HEK293 (cell line): Measurements from ENCODE around the gene SLC25A39.
A peak's percentile ranks its signal among the peaks of the same experiment; 100 is the strongest.

Experiments used
- EGR2 ChIP-seq: fragments of 450-650 bp; formaldehyde crosslinking; IDR thresholded peaks from 2 replicates; pipeline ENCODE4 v1.5.1; 2016; ENCODE audit warnings: low read depth, missing biosample characterization, missing genetic modification characterization
- GFI1B ChIP-seq: fragments of 450-650 bp; formaldehyde crosslinking; IDR thresholded peaks from 2 replicates; pipeline ENCODE4 v1.5.1; 2016; ENCODE audit warnings: missing biosample characterization, missing genetic modification characterization
- HOXD13 ChIP-seq: sonication (generic); formaldehyde crosslinking; IDR thresholded peaks from 2 replicates; pipeline ENCODE4 v1.8.0; 2022; ENCODE audit warnings: missing genetic modification reagents, borderline replicate concordance
- KLF16 ChIP-seq: fragments of 450-650 bp; formaldehyde crosslinking; IDR thresholded peaks from 2 replicates; pipeline ENCODE4 v1.5.1; 2017; ENCODE audit warnings: missing biosample characterization, missing genetic modification characterization
- KLF9 ChIP-seq: fragments of 450-650 bp; formaldehyde crosslinking; IDR thresholded peaks from 2 replicates; pipeline ENCODE4 v1.5.1; 2016; ENCODE audit warnings: missing biosample characterization, missing genetic modification characterization, low read depth
- OVOL3 ChIP-seq: fragments of 450-650 bp; formaldehyde crosslinking; IDR thresholded peaks from 2 replicates; pipeline ENCODE4 v1.5.1; 2016; ENCODE audit warnings: missing biosample characterization, missing genetic modification characterization
- PRDM2 ChIP-seq: fragments of 450-650 bp; formaldehyde crosslinking; IDR thresholded peaks from 2 replicates; pipeline ENCODE4 v1.5.1; 2016; ENCODE audit warnings: missing biosample characterization, missing genetic modification characterization, borderline replicate concordance
- RBAK ChIP-seq: fragments of 450-650 bp; formaldehyde crosslinking; IDR thresholded peaks from 2 replicates; pipeline ENCODE4 v1.5.1; 2016; ENCODE audit warnings: missing biosample characterization, missing genetic modification characterization
- SALL2 ChIP-seq: fragments of 450-650 bp; formaldehyde crosslinking; IDR thresholded peaks from 2 replicates; pipeline ENCODE4 v1.5.0; 2017; ENCODE audit warnings: missing biosample characterization, mild to moderate bottlenecking, missing genetic modification characterization, borderline replicate concordance
- SETDB1 ChIP-seq: IDR thresholded peaks from one replicate; pipeline ENCODE4 v1.6.1; 2017; ENCODE audit warnings: mild to moderate bottlenecking, low read length, moderate library complexity, mixed read lengths; ENCODE audit not compliant: insufficient read length
- ZBTB17 ChIP-seq: fragments of 450-650 bp; formaldehyde crosslinking; IDR thresholded peaks from 2 replicates; pipeline ENCODE4 v1.5.1; 2016; ENCODE audit warnings: missing biosample characterization, missing genetic modification characterization
- ZBTB7A ChIP-seq: fragments of 450-650 bp; formaldehyde crosslinking; IDR thresholded peaks from 2 replicates; pipeline ENCODE4 v1.5.1; 2016; ENCODE audit warnings: low read depth, missing biosample characterization, missing genetic modification characterization
- ZEB2 ChIP-seq: fragments of 450-650 bp; formaldehyde crosslinking; IDR thresholded peaks from 2 replicates; pipeline ENCODE4 v1.5.1; 2016; ENCODE audit warnings: missing biosample characterization, missing genetic modification characterization
- ZFHX2 ChIP-seq: fragments of 450-650 bp; formaldehyde crosslinking; conservative IDR thresholded peaks from 2 replicates; pipeline ENCODE4 v1.5.1; 2016; ENCODE audit warnings: missing biosample characterization, missing genetic modification characterization
- ZFP37 ChIP-seq: fragments of 450-650 bp; formaldehyde crosslinking; IDR thresholded peaks from 2 replicates; pipeline ENCODE4 v1.5.1; 2016; ENCODE audit warnings: missing biosample characterization, missing genetic modification characterization
- ZNF157 ChIP-seq: fragments of 450-650 bp; formaldehyde crosslinking; IDR thresholded peaks from 2 replicates; pipeline ENCODE4 v1.5.1; 2016; ENCODE audit warnings: missing biosample characterization, missing genetic modification characterization
- ZNF24 ChIP-seq: fragments of 450-650 bp; formaldehyde crosslinking; IDR thresholded peaks from 2 replicates; pipeline ENCODE4 v1.5.1; 2016; ENCODE audit warnings: missing biosample characterization, missing genetic modification characterization
- ZNF292 ChIP-seq: fragments of 450-650 bp; formaldehyde crosslinking; IDR thresholded peaks from 2 replicates; pipeline ENCODE4 v1.5.1; 2016; ENCODE audit warnings: low read depth, missing biosample characterization, missing genetic modification characterization, borderline replicate concordance
- ZNF354C ChIP-seq: fragments of 450-650 bp; formaldehyde crosslinking; IDR thresholded peaks from 2 replicates; pipeline ENCODE4 v1.5.1; 2016; ENCODE audit warnings: missing biosample characterization, missing genetic modification characterization, low read depth, borderline replicate concordance
- ZNF362 ChIP-seq: fragments of 450-650 bp; formaldehyde crosslinking; IDR thresholded peaks from 2 replicates; pipeline ENCODE4 v1.5.1; 2016; ENCODE audit warnings: missing biosample characterization, missing genetic modification characterization
- ZNF398 ChIP-seq: fragments of 450-650 bp; formaldehyde crosslinking; IDR thresholded peaks from 2 replicates; pipeline ENCODE4 v1.5.1; 2017; ENCODE audit warnings: missing biosample characterization, missing genetic modification characterization
- ZNF404 ChIP-seq: fragments of 450-650 bp; formaldehyde crosslinking; IDR thresholded peaks from 2 replicates; pipeline ENCODE4 v1.5.1; 2017; ENCODE audit warnings: missing biosample characterization, missing genetic modification characterization
- ZNF555 ChIP-seq: fragments of 450-650 bp; formaldehyde crosslinking; conservative IDR thresholded peaks from 2 replicates; pipeline ENCODE4 v1.5.1; 2017; ENCODE audit warnings: missing biosample characterization, mild to moderate bottlenecking, missing genetic modification characterization, inconsistent platforms
- ZNF596 ChIP-seq: fragments of 450-650 bp; IDR thresholded peaks from 2 replicates; pipeline ENCODE4 v1.5.0; 2018; ENCODE audit warnings: missing biosample characterization, mild to moderate bottlenecking, missing genetic modification characterization, moderate library complexity
- ZNF621 ChIP-seq: fragments of 450-650 bp; formaldehyde crosslinking; IDR thresholded peaks from 2 replicates; pipeline ENCODE4 v1.5.1; 2017; ENCODE audit warnings: missing biosample characterization, missing genetic modification characterization
- ZNF654 ChIP-seq: fragments of 450-650 bp; formaldehyde crosslinking; IDR thresholded peaks from 2 replicates; pipeline ENCODE4 v1.5.1; 2016; ENCODE audit warnings: low read depth, missing biosample characterization, missing genetic modification characterization
- ZNF664 ChIP-seq: fragments of 450-650 bp; formaldehyde crosslinking; IDR thresholded peaks from 2 replicates; pipeline ENCODE4 v1.5.1; 2016; ENCODE audit warnings: missing biosample characterization, missing genetic modification characterization
- ZNF692 ChIP-seq: fragments of 450-650 bp; formaldehyde crosslinking; IDR thresholded peaks from 2 replicates; pipeline ENCODE4 v1.5.1; 2016; ENCODE audit warnings: missing biosample characterization, missing genetic modification characterization
- ZNF707 ChIP-seq: fragments of 450-650 bp; formaldehyde crosslinking; IDR thresholded peaks from 2 replicates; pipeline ENCODE4 v1.5.1; 2016; ENCODE audit warnings: missing biosample characterization, missing genetic modification characterization
- ZNF776 ChIP-seq: fragments of 450-650 bp; formaldehyde crosslinking; IDR thresholded peaks from 2 replicates; pipeline ENCODE4 v1.5.0; 2017; ENCODE audit warnings: missing biosample characterization, missing genetic modification characterization, borderline replicate concordance
- ZSCAN23 ChIP-seq: fragments of 450-650 bp; formaldehyde crosslinking; IDR thresholded peaks from 2 replicates; pipeline ENCODE4 v1.5.1; 2016; ENCODE audit warnings: missing biosample characterization, missing genetic modification characterization

SLC25A39 gene

GRCh38 chr17:44324571-44325275, at the start of gene SLC25A39 (continued):
- TF ChIP-seq PRDM2 (tag by site-specific recombination) (no peak), KLF9 (peak; percentile 85), RBAK (no peak), ZBTB17 (tag by site-specific recombination) (peak; percentile 57), ZNF362 (tag by site-specific recombination) (no peak), ZBTB7A (tag by site-specific recombination) (no peak), ZNF776 (no peak), HOXD13 (CRISPR knock-in tag) (no peak), EGR2 (tag by site-specific recombination) (no peak), ZNF707 (no peak), SETDB1 (no peak), ZNF398 (tag by site-specific recombination) (no peak; the same call in 1 of the 2 replicates), ZNF24 (tag by site-specific recombination) (no peak), ZNF555 (tag by site-specific recombination) (no peak), KLF16 (0 out of 2 replicates have a peak, but pooled peaks have one; percentile 14), ZFP37 (tag by site-specific recombination) (no peak), ZNF692 (peak; percentile 62; the same call in 1 of the 2 replicates), OVOL3 (tag by site-specific recombination) (no peak), GFI1B (tag by site-specific recombination) (no peak), ZNF157 (tag by site-specific recombination) (no peak), ZNF664 (tag by site-specific recombination) (no peak), ZNF621 (tag by site-specific recombination) (no peak), ZFHX2 (tag by site-specific recombination) (peak; percentile 69), ZNF354C (tag by site-specific recombination) (no peak), ZNF654 (no peak), ZEB2 (tag by site-specific recombination) (no peak; the same call in 1 of the 2 replicates), ZNF292 (tag by site-specific recombination) (no peak), ZNF596 (0 out of 2 replicates have a peak, but pooled peaks have one; percentile 39), ZNF404 (tag by site-specific recombination) (no peak), SALL2 (tag by site-specific recombination) (no peak), ZSCAN23 (no peak)
